ENCODE measurements around the gene APLP1.
A peak's percentile ranks its signal among the peaks of the same experiment; 100 is the strongest.
"Not testable (repeated sequence)": the region's sequence is repeated elsewhere in the genome, so short reads cannot be mapped to it uniquely, and the experiment has no call there.

APLP1 gene

DNA sequence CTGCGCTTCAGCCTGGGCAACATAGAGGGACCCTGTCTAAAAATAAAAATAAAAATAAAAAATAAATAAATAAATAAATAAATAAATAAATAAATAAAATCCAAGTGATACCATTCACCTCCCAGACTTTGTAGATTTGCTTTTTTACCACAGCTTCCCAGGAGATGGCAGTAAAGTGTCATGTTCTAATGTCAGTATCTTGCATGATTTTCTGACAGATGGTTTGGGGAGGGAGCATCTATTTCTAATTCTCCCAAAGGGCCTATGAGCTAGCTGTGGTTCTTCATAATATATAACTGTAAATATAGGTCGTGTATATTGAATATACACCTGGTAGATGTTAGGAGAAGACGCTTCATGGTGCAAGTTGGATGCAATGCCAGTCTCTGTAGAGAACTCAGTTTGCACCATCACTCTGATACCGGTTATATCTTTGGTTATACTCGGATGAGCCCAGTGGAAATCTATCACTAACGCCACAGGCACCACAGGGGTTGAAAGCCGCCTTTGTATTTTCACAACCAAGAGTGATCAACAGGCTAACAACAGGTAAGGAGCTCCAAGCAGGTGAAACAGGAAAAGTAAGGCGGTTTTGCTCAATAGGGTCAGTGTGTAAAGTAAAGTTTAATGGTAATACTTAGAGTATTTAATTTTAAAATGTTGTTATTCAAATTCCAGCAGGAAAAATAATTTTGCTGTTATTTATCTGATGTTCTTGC, 13.9 kb downstream of the APLP1 start:
- DNase-seq (ENCODE audit: low read depth), result peak; percentile 49

DNA sequence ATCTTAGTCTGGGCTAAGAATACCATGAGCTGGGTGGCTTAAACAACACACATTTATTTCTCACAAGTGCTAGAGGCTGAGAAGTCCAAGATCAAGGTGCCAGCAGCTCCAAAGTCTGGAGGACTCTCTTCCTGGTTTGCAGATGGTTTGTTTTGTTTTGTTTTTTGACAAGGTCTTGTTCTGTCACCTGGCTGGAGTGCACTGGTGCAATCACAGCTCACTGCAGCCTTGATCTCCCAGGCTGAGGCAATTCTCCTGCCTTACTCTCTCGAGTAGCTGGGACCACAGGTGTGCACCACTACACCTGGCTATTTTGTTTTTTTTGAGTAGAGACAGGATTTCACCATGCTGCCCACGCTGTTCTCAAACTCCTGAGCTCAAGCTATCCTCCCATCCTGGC, 15.5 kb downstream of the APLP1 start:
- DNase-seq (ENCODE audit: low read depth), result no peak

DNA sequence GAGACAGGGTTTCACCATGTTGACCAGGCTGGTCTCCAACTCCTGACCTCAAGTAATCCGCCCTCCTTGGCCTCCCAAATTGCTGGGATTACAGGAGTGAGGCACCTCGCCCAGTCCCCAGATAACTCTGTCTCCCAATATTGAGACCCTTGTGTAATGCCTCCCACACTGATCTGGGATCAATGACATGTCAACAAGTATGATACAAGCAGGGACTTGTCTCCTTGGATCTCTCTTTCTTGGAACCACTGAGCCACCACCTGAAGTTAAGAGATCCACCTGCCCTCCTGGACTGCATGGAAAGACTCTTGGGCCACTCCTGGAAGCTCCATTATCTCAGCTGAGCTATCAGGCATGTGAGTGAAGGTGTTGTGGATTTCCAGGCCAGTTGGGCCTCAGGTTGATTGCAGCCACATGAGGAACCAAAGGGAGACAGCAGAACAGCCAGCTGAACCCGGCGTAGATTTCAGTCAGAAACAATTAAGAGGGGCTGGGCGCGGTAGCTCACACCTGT, 16.9 kb downstream of the APLP1 start:
- DNase-seq (ENCODE audit: low read depth), result no peak

DNA sequence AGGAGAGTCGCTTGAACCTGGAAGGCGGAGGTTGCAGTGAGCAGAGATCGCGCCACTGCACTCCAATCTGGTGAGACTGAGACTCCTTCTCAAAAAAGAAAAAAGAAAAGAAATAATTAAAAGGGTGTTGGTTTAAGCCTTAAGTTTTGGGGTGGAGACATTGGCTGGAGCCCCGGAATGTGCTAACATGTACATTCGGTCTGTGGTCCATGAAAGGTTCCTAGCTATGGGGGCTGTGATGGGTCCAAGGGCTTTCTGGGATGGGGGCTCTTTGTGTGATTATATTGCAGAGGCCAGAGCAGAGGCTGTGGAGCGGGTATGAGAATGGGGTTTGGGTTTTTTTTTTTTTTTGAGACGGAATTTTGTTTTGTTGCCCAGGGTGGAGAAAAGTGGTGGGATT, 17.5 kb downstream of the APLP1 start:
- DNase-seq (ENCODE audit: low read depth), result no peak

DNA sequence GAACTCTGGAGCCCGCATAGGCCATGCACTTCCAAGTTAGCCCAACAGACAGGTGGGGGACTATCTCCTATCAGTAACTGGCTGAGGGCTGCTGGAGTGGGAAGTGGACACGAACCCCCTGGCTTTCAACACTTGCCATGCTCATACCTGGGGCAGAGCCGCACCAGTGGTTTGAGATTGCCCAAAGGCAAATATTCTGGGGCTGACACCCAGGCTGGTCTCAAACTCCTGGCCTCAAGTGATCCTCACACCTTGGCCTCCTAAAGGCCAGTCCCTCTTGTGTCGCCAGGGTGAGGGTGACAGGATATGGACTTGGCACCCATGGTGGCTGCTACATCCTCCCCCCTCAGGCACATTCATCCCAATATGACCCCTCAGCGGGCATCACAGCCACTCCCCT, 18.8 kb downstream of the APLP1 start:
- DNase-seq (ENCODE audit: low read depth), result no peak

DNA sequence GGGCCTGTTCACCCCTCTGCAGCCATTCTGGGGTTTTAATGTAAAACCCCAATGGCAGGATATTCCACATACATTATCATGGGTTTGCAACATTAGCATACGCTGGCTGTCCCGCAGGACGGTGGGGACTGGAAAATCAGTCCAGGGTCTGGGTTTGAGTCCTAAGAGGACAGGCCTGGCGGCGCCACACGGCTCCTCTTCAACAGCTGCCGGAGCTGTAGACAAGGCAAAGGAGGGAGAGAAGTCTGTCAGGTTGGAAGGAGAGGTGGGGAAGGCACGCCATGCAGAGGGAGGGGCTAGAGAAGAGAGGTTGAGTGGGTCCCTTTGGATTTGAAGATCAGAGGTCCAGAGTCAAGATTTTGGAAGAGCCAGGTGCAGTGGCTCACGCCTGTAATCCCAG, 20.0 kb downstream of the APLP1 start:
- DNase-seq (ENCODE audit: low read depth), result no peak

DNA sequence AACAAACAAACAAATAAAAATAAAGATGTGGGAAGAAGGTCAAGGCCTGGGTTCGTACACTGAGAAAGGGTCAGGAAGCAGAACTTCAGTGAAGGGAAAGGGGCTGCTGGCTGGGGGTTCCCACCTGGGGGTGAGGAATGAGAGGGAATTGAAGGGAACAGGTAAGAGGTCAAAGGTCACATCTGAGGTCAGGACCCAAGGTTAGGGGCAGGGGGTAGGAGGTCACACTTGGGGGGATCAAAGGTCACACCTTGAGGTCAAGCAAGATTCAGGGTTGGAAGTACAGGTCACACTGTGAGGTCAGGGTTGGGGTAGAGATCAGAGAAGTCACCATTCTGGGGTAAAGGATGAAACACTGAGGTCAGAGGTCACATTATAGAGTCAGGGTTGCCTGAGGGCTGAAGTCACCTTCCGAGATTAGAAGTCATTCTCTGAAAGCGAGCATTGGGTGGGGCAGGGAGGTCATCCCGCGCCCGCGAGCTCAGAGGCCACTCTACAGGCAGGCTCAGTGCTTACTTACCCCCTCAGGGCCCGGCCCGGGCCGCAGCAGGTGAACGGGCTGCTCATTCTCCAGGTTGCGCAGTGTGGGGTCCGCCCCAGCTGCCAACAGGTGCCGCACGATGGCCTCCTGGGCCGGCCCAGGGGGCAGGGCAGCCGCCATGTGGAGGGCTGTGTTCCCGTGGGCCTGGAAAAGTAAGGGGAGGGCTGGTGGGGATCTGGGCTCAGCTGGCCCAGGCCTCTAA, 21.2 kb downstream of the APLP1 start:
- DNase-seq (ENCODE audit: low read depth), result no peak

DNA sequence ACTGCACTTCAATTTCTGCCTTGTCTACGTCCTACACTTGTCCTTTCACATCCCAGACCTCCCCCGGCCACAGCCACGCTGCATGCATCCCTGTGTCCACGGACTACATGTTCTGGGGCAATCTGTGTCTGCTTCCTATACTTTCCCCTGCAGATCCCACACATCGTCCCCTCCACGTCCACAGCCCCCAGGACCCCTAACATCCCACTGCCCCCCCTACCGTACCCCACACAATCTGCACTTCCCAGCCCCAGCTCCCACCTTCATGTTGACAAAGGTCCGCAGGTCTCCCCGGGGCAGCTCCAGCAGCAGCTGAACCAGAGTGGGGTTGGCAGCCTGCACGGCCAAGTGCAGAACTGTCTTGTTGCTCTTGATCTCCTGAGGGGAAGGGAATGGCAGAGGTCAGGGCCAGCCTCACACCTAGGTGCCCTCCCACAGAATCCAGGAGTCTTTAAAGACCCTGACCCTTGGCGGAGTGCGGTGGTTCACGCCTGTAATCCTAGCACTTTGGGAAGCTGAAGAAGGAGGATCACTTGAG, 21.8 kb downstream of the APLP1 start:
- DNase-seq (ENCODE audit: low read depth), result no peak

DNA sequence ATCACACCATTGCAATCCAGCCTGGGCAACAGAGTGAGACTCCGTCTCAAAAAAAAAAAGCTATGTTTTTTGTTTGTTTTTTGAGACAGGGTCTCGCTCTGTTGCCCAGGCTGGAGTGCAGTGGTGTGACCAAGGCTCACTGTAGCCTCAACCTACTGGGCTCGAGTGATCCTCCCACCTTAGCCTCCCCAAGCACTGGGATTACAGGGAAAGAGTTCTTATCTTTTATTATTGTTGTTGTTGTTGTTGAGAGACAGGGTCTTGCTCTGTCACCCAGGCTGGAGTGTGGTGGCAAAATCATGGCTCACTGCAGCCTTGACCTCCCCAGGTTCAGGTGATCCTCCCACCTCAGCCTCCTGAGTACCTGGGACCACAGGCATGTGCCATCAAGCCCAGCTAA, 23.4 kb downstream of the APLP1 start:
- DNase-seq (ENCODE audit: low read depth), result not testable (repeated sequence)

DNA sequence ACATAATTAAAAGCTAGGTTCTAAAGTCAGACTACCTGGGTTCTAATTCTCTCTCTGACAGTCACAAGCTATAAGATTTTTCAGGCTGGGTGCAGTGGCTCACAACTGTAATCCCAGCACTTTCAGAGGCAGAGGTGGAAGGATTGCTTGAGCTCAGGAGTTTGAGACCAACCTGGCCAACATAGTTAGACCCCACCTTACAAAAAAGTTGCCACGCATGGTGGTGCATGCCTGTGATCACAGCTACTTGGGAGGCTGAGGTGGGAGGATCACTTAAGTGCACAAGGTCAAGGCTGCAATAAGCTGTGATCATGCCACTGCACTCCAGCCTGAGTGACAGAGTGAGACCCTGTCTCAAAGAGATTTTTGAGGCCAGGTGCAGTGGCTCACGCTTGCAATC, 26.0 kb downstream of the APLP1 start:
- no peak for DNase-seq (ENCODE audit: low read depth)

DNA sequence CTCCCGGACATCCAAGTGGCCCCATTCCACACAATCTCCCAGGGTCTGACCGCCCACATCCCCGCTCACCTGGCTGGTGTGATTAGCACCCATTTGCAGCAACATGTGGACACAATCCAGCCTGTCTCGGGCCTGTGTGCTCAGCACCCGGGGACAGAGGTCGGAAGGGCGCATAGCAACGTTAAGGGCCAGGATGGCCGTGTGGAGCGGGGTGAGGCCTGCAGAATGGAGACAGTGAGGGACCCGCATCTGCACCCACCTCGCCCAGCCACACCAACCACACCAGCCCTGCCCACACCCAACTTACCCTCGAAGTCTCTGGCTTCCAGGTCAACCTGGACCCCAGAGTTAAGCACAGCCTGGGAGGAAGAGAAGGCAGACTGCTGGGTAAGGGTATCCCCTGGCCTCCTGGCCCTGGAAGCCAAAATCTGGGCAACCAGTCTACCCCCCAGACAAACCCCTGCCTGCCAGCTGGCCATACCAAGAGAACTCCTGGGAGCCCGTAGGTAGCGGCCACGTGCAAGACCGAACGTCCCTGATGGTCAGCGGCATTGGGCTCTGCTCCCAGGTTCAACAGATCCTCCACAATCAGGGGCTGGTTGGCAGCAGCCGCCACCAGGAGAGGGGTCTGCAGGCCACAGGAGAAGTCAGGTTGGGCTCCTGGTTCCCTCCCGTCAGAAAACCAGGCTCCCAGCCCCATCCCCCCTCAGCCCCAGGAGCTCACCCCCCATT, 27.7 kb downstream of the APLP1 start:
- DNase-seq (ENCODE audit: low read depth), result no peak

DNA sequence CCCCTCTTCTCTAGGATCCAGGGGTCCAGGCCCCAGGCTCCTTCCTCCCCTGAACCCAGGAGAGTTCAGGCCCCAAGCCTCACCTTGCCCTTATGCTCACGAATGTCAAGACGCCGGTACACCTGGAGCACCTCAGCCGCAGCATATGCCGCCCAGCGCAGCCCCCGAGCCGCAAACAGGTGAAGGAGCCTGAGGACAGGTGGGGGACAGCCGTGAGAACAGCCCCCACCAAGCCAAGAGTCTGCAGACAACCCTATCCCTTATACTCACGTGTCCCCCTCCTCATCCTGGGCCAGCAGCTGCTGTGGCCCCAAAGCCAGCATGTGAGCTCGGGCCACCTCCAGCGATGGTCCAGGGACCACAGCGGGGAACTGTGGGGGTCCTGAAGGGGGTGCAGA, 28.3 kb downstream of the APLP1 start:
- no peak for DNase-seq (ENCODE audit: low read depth)

DNA sequence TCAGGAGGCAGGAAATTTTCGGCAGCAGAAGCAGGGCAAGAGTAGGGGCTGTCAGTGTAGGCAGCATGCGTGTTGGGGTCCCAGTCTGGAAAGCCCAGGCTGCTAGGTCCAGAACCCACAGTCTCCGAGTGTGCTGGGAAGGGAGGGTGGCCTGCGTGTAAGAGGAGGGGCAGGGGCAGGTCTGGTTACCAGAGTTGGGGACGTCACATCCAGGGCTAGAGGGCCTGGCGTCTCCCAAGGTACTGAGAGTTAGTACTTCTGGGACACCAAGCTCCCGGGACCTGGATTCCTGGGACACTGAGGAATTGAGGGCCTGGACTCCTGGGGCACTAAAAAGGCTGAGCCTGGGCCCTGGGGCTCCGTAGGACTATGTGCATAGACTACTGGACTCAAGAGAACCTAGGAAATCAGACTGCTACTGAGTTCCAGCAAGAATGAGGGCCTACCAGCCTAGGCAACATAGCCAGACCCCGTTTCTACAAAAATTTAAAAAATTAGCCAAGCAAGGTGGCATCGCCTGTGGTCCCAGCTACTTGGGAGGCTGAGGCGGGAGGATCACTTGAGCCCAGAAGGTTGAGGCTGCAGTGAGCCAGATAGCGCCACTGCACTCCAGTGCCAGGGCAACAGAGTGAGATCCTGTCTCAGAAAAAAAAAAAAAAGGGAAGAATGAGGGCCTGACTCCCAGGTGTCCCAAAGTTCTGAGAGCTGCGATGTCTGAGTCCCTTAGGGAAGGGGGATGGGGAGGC, 29.5 kb downstream of the APLP1 start:
- DNase-seq (ENCODE audit: low read depth), result no peak

DNA sequence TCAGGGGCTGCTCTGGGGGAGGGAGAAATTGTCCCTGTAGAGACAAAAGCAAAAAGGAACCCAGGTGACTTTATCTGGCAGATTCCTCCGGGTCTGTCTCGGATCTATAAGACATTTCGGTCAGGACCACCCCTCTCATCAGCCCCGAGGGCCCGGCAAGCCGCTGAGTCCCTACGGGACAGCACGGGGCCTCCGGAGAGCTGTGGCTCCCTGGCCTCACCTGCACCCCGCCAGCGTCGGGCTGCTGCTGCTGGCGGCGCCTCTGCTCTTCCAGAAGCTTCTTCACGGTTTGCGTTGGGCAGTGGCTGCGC, 30.1 kb downstream of the APLP1 start:
- DNase-seq (ENCODE audit: low read depth), result no peak

DNA sequence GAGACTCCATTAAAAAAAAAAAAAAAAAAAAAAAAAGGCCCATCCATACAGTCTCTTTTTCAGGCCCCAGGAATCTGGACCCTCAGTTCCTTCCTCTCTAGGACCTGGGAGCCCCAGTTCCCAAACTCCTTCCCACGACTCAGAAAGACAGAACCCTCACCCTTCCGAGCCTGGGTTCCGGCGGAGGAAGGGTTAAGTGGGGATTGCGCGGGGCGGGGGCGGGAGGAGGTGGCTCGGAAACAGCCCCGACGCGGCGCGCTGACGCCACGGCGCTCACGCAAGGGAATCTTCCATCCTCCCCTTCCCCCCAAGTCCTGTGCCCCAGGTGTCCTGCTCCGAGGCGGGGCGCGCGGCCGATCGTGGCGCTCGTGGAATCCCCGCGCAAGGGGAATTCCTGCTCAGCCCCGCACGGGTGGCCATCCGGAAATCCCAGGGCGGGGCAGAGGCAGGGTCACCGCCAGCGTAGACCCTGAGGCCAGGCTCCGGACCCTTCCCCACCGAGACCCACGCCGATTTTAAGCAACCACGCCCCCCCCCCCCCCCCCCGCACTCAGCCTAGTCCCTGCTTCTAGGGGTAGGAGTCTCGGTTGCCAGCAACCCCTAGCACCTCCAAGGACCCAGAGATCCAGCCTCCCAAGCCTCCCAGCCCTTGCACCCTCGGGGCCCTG, 31.3 kb downstream of the APLP1 start:
- peak; percentile 51 for DNase-seq (ENCODE audit: low read depth)

DNA sequence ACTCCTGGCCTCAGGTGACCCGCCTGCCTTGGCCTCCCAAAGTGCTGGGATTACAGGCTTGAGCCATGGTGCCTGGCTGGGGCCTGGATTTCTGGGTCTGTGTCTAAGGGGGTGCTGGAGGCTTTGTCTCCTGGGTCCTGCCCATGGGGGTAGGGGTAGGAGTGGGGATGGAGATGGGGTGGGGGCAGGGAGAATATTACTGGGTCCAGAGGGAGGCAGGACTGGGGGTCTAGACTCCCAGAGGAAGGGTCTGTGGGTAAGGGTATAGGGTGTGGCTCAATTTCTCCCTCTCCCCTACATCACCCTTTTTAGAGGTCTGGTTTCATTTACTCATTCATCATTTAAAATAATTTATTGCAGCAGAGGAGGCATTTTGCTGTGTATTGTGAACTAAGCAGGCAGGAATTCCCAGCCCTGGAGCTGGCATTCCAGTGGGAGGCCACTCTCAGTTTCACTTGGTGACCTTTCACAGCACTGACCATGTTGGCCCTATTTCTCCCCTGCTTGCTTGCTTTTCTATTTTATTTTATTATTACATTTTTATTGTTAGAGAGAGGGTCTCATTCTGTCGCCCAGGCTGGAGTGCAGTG, 32.8 kb downstream of the APLP1 start:
- DNase-seq (ENCODE audit: low read depth), result peak; percentile 49

DNA sequence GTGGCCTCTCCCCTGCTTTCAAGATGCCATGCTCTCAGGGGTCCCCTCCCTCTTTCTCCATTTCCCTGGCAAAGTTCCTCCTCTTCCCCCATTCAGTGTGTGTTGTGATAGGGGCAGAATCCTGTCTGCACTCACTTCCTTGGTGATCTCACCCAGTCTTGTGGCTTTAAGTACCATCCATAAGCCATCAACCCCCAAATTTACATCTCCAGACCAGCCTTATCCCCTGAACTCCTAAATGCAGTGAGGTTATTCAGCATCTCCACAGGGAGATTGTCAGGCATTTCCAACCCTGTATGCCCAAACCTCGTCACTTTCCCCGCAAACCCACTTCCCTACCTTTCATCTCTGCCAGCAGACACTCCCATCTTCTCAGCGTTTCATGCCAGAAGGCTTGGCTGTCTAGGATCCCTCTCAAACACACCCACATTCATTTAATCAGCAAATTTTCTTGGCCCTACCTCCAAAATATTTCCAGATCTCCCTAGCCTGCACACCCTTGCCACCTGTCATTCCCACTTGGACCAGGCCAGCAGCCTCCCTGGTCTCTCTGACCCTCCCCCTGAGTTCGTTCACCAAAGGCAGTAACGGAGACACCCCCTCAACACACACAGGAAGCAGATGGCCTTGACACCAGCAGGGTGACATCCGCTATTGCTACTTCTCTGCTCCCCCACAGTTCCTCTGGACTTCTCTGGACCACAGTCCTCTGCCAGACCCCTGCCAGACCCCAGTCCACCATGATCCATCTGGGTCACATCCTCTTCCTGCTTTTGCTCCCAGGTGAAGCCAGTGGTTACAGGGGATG, 33.7 kb downstream of the APLP1 start, which contains the start of gene HCST:
TSS of gene HCST (plus strand) at position 676 of the 808 bp plus-strand sequence. CDS start at position 741, 65 bp downstream.
- DNase-seq (ENCODE audit: low read depth), result peak; percentile 18

DNA sequence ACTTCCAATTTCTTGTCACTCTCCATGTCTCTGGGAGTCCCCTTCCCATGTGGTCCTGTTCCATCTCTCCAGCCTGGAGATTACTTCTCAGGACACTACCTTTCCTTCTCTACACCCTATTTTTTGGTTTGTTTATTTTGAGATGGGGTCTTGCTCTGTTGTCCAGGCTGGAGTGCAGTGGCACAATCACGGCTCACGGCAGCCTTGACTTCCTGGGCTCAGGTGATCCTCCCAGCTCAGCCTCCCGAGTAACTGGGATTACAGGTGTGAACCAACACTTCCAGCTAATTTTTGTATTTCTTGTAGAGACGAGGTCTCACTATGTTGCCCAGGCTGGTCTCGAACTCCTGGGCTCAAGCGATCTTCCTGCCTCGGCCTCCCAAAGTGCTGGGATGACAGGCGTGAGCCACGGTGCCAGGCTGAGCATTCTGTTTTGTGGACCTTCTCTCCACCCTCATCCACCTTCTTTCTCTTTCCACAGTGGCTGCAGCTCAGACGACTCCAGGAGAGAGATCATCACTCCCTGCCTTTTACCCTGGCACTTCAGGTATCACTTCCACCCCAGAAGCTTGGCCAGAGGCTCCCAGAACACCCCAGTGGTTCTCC, 34.6 kb downstream of the APLP1 start:
- DNase-seq (ENCODE audit: low read depth), result no peak

DNA sequence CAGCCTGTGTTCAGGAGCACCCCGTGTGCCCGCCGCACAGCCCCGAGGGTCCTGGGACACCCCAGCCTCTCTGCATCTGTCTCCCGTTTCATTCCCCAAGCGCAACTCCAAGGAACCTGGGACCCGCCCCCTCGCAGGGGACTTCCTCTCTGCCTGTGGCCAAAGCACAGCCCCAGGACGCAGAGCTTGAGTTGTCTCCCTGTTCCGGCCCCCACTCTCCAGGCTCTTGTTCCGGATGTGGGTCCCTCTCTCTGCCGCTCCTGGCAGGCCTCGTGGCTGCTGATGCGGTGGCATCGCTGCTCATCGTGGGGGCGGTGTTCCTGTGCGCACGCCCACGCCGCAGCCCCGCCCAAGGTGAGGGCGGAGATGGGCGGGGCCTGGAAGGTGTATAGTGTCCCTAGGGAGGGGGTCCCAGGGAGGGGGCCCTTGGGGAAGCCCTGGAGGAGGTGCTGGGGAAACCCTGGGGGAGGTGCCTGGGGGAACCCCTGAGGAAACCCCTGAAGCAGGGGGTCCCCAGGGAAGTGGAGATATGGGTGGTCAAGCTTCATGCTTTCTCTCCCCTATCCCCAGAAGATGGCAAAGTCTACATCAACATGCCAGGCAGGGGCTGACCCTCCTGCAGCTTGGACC, 35.3 kb downstream of the APLP1 start:
- DNase-seq (ENCODE audit: low read depth), result no peak
